ENCODE measurements around the gene MAST4.

DNA sequence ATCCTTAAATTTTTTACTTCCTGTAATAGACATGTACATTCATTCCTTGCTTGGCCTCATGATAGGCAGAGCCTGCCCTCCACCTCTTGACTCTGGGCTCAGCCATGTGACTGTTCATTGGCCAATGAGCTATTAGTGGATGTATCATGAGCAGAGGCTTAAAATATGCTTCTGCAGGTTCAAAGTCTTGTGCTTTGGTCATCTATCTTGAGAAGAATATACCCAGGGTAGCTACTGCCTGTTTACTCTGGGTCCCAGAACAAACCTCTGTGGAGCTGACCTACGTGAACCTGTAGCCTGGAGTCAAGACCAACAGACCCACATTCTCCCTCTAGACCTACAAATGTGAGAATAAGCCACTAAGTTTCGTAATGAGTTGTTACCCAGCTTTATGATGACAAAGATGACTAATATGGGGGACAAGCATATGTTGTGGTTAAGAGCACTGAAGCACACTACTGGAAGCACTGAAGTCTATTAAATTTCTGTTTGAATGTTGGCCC is 244.4 kb downstream of the MAST4 start:
- TF ChIP-seq POLR2A (IDR thresholded peaks at IDR 0.05) (no peak), CTCF (IDR thresholded peaks at IDR 0.05) (no peak), POLR2AphosphoS5 (IDR thresholded peaks at IDR 0.05) (no peak)

Measured in gastroesophageal sphincter (tissue), 3 donors.